ENCODE data around the gene ADPRS. TPM values are rescaled to one million over a fixed set of nuclear protein-coding genes. Genes with fewer than 3 reads are reported as not detected.
A peak's percentile ranks its signal among the peaks of the same experiment; 100 is the strongest.

ADPRS gene
- total and polyA plus RNA-seq, 2 experiments from 2014 or later: 22.6 to 46.6 TPM

- no peak for ATAC-seq
- H3K27ac ChIP-seq (ENCODE audit: low read depth): no peak overlapping the region
Observed at GRCh38 chr1:36084497-36085115, 4.1 kb upstream of the ADPRS start.

More at GRCh38 chr1:36084497-36085115, 4.1 kb upstream of the ADPRS start:
- H3K4me1 ChIP-seq (ENCODE audit: insufficient read depth): peaks cover 6% of the 10 kb centered on the region; the same call in 1 of the 2 replicates
- peak overlapping the region; percentile 93 for H3K4me2 ChIP-seq
- Mint-ChIP-seq H3K4me1 (peaks cover 12% of the 10 kb centered on the region), H3K4me3 (peak overlapping the region; percentile 71), H3K27ac (no peak overlapping the region), H3K36me3 (ENCODE audit: low read depth) (peaks cover 3% of the 10 kb centered on the region; the same call in 2 of the 3 replicates), H3K9me3 (no peaks in the 10 kb centered on the region), H3K27me3 (ENCODE audit: insufficient read depth, low read depth, poor library complexity) (peaks cover 8% of the 10 kb centered on the region)
- no peaks in the 10 kb centered on the region for H3K36me3 ChIP-seq (ENCODE audit: insufficient read depth)
- H2AFZ ChIP-seq: peak overlapping the region; percentile 98
- H3K9me2 ChIP-seq (ENCODE audit: insufficient read depth): no peaks in the 10 kb centered on the region
- peak overlapping the region; percentile 81 for H3K4me3 ChIP-seq
- H4K20me1 ChIP-seq (replicated peaks; ENCODE audit: insufficient read depth): no peaks in the 10 kb centered on the region
- TF ChIP-seq ZNF462 (CRISPR knock-in tag; IDR thresholded peaks at IDR 0.05) (no peak), CREB1 (CRISPR knock-in tag; IDR thresholded peaks at IDR 0.05; ENCODE audit: low read depth) (no peak), CTCF (conservative IDR thresholded peaks at IDR 0.05; ENCODE audit: low read depth in 2 of 2) (no peak), ZNF331 (CRISPR knock-in tag; IDR thresholded peaks at IDR 0.05; ENCODE audit: low read depth) (no peak), ETS1 (IDR thresholded peaks at IDR 0.05) (no peak), EZH2 (IDR thresholded peaks at IDR 0.05; ENCODE audit: low read depth, unreplicated experiment) (no peak), ZNF114 (CRISPR knock-in tag; IDR thresholded peaks at IDR 0.05) (no peak), EZH2phosphoT487 (IDR thresholded peaks at IDR 0.05; ENCODE audit: unreplicated experiment) (no peak), JUNB (IDR thresholded peaks at IDR 0.05; ENCODE audit: unreplicated experiment) (no peak), NANOG (IDR thresholded peaks at IDR 0.05; ENCODE audit: borderline replicate concordance) (no peak), STAT1 (IDR thresholded peaks at IDR 0.05; ENCODE audit: unreplicated experiment) (no peak), REST (IDR thresholded peaks at IDR 0.05; ENCODE audit: unreplicated experiment) (no peak), POLR2AphosphoS5 (IDR thresholded peaks at IDR 0.05; ENCODE audit: low read depth) (no peak)
- peak; percentile 48 for DNase-seq (ENCODE audit: low spot score)
- peaks cover 5% of the 10 kb centered on the region for H3K79me2 ChIP-seq (replicated peaks; ENCODE audit: insufficient read depth)
- peaks cover 9% of the 10 kb centered on the region; the same call in 1 of the 2 replicates for H3K27me3 ChIP-seq (ENCODE audit: insufficient read depth)
- H3F3A ChIP-seq (replicated peaks; ENCODE audit: low read depth): 0 out of 2 replicates have a peak, but pooled peaks cover 10% of the 10 kb centered on the region

Data from GM23338 (cell line).